ENCODE results near the gene WNT7B. TPM values are rescaled to one million over a fixed set of nuclear protein-coding genes. Genes with fewer than 3 reads are reported as not detected.
A peak's percentile ranks its signal among the peaks of the same experiment; 100 is the strongest.

The WNT7B gene
- total RNA-seq, 1 donor from 2014 or later: 1.2 TPM

DNA sequence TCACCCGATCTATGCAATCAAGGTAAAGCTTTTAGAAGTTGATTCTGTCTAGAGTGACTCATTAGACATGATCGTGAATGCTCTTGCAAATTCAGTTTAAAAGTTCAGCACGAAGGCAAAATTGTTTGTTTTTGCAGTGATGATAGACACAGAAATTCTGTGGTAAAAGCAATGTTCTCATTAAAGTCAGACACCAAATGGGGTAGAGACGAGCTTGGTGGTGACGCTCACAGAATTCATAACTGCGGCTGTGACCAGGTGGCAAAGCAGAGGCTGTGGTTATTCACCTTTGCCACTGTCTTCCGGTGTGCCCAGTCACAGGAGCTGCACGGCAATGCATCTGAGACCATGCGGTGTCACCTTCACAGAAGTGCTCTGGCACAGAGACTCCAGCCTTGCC is 83.4 kb downstream of the WNT7B start:
- FAIRE-seq: no peak
- no peak for DNase-seq (ENCODE audit: low spot score in 2 of 2)

DNA sequence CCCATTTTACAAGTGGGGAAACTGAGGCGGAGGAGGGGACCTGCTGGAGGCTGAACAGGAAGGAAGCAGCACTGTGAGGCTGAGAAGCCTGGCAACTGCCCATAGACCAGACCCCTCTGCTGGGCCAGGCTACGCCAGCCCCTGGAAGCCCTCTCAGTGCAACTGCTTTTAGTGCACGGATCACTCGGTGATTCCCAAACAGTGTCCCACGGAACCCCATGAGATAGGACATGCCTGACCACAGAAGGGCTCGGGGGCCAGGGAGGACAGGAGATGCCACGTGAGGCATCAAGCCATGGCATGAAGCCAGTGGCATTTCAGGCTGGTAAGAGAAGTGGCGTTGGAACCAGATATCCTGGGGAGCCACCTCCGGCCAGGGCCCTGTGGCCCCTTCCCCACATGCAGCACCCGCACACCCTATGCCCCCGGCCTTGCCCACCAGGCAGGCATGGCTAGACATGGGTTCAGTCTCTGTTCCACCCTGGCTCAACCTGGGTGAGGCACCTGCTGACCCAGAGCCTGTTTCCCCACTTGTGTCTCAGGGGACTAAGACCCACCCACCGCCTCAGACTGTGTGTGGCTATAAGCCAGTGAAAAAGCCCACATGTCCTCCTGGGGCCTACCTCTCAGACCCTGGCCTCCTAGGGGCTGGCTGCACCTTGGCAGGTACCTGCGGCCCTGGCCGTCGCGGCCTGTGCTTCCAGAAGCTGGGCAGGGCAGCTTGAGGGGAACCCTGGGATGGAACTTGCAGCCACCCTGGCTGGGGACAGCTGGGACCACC is 84.1 kb downstream of the WNT7B start:
- no peak for DNase-seq (ENCODE audit: low spot score in 2 of 2)
- FAIRE-seq: no peak

DNA sequence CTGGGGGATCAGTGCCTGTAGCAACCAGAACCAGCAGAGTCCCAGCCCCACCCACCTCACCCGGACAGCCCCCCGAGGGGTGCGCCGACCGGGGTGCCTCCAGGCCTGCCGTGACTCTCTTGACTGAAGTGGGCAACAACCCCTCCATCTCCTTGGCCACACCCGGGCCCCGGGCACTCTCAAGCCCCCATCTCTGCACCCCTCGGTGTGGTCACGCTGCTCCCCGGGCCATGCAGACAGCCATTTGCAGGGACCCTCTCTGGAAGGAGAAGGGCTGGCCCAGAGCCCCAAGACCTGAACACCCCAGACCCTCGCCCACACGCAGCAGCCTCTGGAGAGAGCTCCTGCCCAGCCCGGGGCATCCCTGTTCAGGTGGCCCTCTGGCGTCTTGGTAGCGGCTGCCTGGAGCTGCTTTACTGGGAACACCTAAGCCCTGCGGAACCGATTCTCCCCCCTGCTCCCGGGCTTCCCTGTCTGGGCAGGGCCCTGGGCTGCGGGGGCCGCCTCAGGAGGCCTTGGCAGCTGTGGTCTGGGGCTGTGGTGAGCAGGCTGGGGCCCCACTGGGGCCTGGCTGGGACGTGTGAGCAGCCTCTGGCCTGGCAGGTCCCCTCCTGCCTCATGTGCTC is 84.9 kb downstream of the WNT7B start:
- no peak for FAIRE-seq
- DNase-seq (ENCODE audit: low spot score in 2 of 2): no peak

DNA sequence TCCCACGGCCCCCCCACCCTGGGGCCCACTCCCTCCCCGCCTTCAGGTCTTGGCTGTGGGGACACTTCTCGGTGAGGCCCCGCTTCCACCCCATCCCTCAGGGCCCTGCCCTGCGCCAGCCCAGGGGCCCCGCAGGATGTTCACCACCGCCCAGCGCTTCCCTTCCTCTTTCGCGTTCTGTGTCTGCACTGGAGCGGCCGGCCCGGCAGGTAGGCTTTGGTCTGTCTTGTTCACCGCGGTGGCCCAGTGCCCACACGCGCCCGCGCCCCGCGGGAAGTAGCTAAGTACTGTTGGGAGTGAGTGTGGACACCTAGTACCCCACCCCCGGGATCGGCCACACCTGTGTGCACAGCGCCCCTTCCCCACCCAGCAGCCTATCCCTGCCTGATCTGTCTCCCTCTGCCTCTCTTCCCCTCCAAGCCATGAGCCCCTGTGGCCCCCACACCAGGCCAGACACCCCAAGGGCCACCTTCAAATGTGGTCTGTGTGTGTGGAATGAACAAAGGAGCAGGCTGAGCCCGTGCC is 85.4 kb downstream of the WNT7B start:
- FAIRE-seq: no peak
- no peak for DNase-seq (ENCODE audit: low spot score in 2 of 2)

DNA sequence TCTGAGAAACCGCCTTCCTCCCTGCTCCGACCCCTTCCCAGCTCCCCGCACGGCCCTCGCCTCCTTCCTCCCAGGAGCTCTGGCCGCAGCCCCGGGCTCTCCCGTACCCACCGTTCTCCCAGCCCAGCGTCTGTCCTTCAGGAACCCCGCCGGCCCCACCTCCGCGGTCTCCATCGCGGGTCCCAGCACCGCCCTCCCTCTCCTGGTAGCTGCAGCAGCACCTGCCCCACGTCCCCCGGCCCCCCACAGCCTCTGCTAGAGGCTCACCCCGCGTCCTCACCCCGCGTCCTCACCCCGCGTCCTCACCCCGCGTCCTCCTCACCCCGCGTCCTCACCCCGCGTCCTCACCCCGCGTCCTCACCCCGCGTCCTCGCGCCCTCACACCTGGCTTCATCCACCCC is 85.9 kb downstream of the WNT7B start:
- DNase-seq (ENCODE audit: low spot score in 2 of 2): no peak

DNA sequence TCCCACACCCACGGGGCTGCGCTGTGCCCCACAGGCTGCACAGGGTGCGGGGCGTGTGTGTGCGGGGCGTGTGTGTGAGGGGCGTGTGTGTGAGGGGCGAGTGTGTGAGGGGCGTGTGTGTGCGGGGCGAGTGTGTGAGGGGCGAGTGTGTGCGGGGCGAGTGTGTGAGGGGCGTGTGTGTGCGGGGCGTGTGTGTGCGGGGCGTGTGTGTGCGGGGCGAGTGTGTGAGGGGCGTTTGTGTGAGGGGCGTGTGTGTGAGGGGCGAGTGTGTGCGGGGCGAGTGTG is 86.7 kb downstream of the WNT7B start:
- FAIRE-seq (no peak), DNase-seq (ENCODE audit: low spot score in 2 of 2) (no peak)

More for the DNA sequence above, 85.9 kb downstream of the WNT7B start:
- FAIRE-seq: no peak

DNA sequence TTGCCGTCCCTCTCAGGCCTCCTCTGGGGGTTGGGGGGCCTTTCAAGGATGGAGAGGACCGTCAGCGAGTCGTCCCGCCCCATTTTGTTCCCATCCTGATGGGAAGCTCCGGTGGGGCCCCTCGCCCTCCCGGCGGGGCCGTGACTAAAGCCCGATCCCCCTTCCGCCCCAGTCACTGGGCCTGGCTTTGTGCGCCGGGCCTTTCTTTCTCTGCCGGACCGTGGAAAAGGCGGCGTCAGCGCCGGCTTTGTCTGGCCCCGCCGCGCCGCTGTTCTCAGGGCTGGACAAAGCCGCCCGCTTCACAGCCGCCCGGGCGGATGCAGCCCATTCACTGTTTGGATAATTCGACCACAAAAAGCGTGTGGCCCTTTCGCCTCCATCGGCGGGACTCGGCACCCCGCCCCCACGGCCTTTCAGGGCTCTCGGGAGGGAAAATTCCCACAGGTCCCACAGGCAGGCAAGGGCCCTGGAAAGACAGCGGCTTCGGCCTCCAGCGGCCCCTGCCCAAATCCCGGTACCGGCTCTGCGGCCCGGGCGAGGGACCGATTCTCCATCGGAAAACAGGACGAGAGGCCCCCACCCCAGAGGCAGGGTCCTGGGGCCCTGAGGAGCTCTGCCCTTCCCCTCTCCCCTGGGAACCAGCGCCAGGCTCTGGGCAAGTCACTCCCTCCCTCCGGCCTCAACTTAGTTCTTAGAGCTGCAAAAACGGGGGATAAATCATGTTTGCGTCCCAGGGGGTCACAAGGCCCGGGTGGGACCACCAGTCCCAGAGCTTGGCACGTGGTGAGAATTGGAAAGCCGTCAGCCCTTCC is 87.2 kb downstream of the WNT7B start:
- FAIRE-seq: no peak
- peak in 1 of 2 donors; percentile 66 for DNase-seq (ENCODE audit: low spot score in 2 of 2)

DNA sequence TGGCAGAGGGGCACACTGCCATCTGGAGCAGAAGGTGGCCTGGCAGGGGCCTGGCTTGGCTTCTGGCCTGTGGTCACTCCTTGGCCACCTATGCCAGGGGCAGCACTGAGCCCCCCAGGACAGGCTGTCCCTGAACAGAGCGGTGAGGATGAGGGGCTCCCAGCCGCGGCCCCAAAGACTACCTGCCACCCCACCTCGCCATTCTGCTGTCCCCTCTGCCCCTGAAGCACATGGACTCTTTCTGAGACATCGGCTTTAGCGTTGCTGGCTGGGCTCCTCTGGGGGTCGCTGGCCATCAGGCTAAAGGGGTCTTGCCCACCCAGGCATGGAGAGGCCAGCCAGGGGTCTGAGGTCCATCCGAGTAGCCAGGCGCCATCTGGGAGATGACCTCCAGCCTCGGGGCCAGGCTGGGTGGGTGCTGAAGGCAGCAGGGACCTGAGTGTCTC is 87.8 kb downstream of the WNT7B start:
- DNase-seq (ENCODE audit: low spot score in 2 of 2) (no peak), FAIRE-seq (no peak)

DNA sequence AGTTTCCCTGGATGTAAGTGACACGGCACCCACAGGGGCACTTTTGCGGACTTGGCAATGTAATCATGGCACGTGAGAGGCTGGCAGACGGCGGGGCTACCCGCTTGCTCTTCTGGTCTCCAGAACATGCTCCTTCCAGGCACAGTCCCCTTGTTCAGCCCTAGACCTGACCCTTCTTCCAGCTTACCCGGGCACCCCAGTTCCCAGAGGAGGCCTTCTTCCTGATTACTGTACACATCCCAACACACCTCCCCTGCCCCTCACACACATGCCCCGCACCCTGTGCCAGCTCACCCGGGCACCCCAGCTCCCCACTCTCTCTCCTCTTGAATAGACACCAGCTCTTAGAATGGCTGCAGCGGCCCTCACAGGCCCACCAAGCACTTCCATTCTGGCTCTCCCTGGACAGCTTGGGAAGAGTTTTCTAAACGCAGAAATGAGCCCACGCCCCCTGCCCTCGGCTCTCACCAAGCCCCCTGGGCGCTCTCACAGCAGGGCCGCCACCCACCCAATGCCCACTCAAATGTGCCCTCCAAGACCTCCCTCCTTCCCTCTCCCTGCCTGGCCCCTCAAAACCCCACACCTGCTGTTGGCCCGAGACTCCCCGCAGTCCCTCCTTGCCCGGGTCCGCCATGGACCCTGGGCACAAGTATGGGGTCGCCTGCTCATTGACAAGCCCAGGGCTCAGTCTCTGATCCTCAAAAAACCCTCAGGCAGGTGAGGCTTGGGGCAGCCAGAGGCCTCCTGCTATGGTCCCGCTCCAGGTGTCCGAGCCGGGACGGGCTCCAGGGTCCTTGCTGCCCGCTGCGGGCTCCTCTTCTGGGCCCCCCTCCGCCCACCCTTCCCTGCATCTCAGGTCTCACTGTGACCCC is 88.5 kb downstream of the WNT7B start:
- FAIRE-seq (no peak), DNase-seq (ENCODE audit: low spot score in 2 of 2) (no peak)

DNA sequence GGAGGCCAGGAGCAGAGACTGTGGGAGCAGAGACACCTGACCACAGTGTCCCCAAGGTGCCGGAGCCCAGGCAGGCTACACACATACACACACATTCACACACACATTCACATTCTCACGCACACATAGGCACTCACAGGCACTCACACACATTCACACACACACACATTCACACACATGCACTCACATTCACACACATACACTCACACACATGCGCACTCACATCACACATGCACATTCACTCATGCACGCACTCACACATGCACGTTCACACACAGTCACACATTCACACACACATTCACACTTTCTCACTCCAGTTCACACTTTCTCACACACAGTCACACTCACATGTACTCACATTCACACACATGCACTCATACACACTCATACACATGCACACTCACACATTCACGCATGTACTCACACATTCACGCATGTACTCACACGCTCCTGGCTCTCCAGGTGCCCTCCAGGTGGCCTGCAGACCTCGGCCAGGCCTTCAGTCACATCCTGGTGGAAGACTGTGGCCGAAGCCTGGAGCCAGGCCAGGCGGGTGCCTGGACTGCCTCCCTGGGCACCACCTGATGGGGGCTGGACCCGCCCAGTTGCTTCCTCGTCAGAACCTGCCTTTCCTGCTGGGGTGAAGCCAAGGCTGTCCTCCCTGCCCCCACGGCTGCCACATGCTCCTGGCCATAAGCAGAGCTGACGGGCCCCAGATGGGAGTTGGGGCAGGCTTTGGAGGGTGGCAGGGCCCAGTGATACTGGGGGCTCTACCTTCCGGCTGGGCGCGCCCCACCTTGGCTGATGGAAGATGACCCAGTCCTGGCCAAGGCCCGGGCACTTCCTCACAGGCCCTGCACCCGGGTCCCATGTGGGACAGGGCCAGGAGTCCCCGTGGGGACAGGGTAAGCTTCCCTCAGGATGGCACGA is 89.5 kb downstream of the WNT7B start:
- DNase-seq (ENCODE audit: low spot score in 2 of 2): no peak
- no peak for FAIRE-seq

DNA sequence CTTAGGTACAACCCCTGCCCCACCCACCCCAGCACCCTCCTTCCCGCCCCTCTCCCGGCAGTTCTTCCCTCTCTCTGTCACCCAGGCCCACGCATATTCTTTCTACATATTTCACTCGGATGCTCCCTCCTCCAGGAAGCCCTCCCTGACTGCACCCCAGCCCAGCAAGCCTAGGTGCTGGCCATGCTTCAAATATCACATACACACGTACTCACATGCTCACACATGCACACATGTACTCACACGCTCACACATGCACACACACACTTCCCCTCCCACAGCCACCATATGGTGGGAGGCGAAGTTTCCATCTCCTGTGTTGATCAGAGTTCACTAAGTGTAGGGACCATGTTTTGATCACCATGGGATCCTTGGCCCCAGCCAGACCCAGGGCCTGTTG is 90.4 kb downstream of the WNT7B start:
- DNase-seq (ENCODE audit: low spot score in 2 of 2) (no peak), FAIRE-seq (no peak)

DNA sequence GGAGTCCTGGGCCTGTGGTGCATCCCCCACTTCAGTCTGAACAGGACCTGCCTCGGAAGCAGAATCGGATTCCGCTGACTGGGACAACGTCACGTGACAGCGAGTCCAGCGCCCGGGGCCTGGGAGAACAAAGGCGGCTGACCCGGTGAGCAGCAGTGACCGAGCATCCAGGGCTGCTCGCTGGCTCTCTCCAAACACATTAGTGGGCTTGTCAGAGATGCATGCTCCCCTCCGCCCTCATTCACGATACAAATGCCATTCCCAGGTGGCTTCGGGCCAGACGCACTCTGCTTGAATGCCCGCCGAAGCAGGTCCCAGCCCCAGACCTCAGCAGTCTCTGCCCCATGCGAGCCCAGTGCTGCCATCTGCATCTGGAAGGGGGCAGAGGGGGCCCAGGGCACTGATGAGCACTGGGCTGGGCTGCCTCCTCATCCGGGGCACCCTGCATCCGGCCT is 91.0 kb downstream of the WNT7B start:
- FAIRE-seq: no peak
- DNase-seq (ENCODE audit: low spot score in 2 of 2): peak in 1 of 2 donors; percentile 49

DNA sequence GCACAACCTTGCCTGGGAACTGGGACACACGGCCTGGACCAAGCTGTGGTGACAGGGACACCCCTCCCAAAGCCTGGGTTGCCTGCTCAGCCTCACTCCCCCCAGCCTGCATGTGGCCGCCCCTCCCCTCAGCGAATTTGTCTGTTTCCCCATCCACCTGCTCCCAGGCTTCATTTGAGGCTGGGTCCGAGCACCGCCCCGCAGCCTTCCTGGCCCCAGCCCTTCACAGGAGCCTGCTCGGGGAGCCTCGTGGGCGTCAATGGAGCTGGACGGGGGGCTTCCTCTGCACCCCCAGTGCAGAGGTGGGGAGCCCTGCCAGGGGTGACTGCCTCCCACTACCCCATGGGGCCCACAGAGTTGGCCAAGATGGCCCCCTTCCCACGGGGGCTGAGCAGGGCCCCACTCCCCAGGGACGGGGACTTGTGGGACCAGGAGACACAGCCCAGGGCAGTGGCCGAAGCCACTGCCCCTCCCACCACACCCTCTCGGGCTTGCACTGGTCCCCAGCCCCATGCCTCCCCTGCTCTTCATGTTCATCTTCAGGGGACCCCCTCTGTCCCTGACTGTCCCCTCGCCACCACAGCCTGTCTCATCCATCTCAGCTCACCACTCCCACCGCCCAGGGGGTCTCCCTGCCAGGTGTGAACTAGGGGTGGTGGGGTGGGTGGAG is 91.7 kb downstream of the WNT7B start:
- DNase-seq (ENCODE audit: low spot score in 2 of 2) (no peak), FAIRE-seq (no peak)

DNA sequence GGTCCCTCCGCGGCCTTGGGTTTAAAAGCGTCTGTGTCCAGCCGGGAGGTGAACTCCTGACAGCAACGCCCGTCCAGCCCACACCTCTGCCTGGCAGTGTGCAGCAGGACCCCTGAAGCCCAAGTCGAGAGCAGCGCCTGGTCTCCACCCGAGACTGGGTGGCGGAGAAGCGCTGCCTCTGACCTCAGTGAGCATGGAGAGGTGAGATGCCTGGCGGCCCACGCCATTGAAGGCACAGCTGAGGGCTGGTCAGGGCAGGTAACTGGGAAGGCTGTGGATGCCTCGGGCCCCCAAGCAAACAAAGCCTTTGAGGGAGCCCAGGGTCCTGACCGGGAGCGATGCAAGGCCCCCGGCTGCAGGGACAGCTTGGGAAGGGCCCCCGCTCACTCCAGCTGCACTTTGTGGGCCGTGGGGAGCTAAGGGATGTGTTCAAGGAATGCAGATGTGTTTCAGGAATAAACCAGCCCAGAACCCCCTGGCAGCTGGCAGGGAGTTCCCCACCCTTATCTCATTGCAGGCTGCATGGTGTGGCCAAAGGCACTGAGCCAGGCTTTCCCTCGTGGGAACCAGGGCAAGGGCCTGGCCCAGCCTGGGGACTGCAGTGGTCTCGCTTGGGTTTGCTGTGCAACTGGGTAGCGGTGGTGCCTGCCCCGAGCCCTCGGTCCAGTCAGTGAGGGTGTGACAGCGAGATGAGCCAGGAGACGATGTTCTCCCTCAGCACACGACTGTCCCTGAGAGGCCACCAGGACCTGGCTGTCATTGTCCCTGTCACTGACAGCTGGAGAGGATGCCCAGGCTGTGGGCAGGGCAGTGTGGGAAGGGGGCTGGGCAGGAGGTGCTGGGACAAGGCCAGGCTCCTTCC is 92.5 kb downstream of the WNT7B start:
- no peak for DNase-seq (ENCODE audit: low spot score in 2 of 2)
- FAIRE-seq: no peak

DNA sequence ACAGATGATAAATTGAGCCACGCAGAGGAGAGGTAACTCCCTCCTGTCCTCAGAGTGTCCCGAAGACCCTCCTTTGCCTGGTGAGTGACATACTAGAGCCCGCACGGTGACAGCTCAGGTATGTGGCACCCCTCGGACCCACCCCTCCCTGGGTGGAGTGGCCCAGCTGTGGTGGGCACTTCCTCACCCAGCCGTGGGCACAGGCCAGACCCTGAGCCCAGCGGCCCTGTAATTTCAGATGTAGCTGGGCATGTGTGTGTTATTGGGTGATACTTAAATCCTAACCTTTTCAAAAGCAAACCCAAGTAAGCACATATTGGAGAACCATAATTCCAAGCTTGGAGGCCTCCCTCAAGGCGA is 93.2 kb downstream of the WNT7B start:
- DNase-seq (ENCODE audit: low spot score in 2 of 2) (no peak), FAIRE-seq (no peak)

DNA sequence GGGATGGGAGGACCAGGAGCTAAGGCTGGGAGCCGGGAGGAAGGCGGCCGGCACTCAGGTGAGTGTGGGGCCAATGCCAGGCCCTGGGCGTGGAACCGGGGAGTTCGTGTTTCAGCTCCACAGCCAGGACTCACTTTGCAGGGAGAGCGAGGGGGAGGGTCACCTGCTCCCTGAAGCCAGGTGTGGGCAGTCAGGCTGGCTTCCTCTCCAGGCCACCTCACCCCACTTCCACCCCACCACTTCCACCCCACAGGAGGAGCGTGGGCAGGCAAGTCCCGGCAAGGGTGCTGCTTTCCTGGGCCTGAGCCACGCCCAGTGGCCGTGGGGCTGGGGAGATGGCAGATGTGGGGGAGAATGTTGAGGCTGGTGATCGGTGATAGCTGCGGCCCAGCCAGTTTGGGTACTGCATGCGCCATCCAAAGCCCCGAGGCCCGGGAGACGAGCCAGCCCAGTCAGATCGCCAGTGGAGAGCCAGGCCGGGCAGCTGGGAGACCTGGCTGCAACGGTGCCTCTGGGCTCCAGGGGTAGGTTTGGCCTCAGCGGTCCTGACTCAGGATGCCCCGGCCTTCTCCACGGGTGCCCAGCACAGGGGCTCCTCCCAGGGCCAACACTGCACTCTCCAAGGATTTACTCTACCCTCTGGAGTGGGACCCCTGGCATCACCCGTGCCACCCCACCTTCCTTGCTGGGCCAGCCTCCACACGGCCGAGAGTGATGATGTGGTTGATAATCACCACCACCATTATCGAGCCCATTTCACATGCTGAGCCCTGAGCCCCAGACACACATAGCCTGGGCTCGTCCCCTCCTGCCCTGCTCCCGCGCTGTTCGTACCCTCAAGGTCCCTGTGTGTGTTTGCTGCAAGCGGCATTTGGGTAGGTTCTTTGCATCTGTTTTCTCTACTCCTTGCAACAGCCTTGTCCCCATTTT is 93.8 kb downstream of the WNT7B start:
- DNase-seq (ENCODE audit: low spot score in 2 of 2): no peak
- no peak for FAIRE-seq

DNA sequence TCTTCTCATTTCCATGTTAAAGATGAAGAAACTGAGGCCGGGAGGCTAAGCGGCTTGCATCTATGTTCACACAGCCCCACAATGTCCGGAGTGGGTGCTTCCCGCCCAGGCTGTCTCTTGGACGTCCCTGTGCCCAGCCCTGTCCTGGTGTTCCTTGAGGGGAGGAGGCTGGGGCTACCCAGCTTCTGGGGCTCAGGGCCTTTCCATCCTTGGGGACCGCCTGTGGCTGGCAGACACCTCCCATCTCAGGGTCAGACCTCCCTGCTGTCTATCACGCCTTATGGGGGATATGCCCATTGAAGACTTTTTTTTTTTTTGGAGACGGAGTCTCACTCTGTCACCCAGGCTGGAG is 95.5 kb downstream of the WNT7B start:
- DNase-seq (ENCODE audit: low spot score in 2 of 2) (no peak), FAIRE-seq (no peak)

Data from frontal cortex (tissue), 4 donors.